Measurements from ENCODE around the gene SLC27A2.

The SLC27A2 gene

DNA sequence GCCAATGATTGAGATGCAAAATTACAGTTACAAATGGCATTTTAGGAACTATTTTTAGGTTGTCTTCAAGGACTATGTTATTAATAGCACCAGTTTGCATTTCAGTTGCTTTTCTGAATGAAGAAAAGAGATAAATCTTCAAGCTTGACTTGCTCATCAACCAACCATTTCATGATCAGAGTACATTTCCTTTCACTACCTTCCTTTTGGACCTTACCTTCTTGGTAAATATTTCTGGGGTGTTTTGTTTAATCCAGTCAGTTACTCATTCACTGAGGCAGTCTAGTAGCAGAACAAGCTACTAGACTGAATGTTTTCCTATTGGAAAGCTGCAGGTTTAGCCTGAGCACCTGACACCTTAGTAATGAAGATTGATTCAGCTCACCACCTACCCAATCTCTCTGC, 8.2 kb downstream of the SLC27A2 start:
- no peak for DNase-seq (ENCODE audit: low read depth in 2 of 2, low spot score in 1 of 2)

DNA sequence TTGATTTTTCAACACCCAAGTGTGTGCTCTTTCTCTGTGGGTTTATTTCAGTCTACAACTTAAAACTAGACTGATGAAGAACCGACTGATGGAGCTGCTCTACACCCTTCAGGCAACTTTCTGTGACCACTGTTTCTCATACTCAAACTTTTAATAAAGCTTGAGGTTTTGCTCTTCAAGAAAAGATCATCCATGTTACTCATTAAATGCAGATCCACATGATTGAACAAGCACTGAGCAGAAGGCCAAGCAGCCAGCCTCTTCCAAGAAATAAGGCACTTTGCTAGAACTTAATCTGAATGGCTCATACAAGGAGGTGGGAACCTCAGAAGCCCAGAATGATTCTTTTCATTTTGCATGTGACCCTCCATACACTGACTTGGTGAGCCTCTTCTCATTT, 8.7 kb downstream of the SLC27A2 start:
- DNase-seq (ENCODE audit: low read depth in 2 of 2, low spot score in 1 of 2) = no peak

DNA sequence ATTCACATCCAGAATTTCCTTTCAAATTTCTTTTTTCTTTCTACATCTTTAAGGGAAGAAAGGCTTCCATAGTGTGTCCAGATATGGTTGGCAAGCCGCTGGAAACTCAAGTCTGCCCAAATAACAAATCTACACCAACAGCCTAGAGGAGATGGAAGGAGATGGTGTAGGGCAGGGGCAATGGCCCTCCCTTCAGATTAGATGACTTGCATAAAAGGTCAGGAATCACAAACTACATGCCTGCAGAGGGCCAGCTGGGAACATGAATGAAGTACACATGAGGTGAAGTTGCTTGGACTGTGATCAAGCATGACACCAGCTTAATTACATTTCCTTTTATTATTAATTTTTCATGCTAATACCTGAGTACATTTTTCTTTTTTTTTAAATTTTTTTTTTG, 10.2 kb downstream of the SLC27A2 start:
- DNase-seq (ENCODE audit: low read depth in 2 of 2, low spot score in 1 of 2) = no peak

DNA sequence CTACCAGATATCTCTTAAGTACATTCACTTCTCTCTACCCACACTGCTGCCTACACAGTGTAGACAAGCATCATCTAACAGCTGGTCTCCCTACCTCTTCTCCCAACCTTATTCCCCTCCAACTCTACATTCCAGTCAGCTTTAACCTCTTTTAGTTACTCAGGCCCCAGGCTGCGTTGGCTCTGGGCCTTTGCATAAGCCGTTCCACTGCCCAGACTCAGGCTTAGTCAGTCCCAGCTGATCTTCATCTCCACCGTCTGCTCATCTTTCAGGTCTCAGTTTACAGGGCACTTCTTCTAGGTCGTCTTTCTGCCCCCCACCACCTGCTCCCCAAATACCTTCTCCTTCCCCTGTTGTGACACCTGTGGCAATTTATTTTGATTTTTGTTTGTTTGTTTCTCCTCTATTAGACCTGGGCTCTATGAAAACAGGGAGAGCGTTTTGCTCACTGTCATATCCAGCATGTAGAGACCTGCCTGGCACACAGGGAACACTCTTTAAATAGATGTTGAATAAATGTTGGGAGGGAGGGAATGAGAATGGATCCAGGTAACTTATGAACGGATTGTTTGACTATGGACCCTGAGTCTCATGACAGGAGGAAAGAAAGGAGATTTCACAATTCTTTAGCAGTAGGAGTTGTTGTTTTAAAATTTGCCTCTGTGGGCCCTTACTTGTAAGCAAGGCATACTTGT, 11.1 kb downstream of the SLC27A2 start:
- DNase-seq (ENCODE audit: low read depth in 2 of 2, low spot score in 1 of 2) = no peak

DNA sequence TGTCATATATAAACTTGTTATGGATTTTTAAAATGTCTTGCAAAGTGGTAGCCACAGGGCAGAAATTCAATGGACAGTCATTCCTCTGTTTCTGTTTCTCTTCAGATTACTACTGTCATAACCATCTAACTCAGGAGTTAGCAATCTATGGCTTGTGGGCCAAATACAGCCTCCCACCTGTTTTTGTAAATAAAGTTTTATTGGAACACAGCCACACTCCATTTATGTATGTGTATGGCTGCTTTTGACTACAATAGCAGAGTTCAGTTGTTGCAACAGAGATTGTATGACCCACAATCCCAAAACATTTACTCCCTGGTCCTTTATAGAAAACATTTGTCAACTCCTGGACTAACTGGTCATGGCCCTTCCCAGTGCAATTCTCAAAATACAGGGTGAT, 20.0 kb downstream of the SLC27A2 start:
- DNase-seq (ENCODE audit: low read depth in 2 of 2, low spot score in 1 of 2) = no peak

DNA sequence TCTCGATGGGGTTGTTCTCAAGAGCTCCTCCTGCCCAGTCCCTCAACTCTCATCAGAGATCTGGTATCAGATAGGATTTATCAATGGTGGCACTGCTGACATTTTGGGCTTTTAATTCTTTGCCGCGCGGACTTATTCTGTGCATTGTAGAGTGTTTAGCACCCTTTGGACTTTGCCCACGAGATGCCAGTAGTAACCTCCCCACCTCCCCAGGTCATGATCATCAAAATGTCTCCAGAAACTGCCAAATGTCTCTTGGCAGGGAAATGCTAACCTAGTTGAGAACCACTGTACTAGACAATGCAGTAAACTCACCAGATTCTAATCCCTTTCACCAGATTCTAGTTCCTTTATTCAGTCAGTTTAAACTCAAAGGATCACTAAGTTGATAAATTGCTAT, 24.0 kb downstream of the SLC27A2 start:
- DNase-seq (ENCODE audit: low read depth in 2 of 2, low spot score in 1 of 2) = no peak

DNA sequence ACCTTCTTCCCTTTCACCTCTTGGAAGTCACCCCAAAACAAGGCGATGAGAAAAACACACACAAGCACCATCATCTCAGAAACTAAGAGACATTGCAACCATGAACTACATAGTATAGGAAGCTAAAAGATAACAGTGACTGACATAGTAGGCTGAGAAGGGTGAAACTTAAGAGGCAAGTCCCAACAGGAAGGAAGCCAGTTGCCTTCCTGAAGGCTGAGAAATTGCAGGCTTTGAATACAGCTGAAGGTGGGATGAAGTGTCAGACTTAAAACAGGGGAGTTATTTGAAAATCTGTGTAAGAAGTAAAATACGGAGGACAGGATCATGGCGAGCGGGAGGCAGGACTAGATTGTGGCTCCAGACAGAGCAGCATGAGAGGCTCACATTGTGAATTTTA, 27.8 kb downstream of the SLC27A2 start:
- no peak for DNase-seq (ENCODE audit: low read depth in 2 of 2, low spot score in 1 of 2)

DNA sequence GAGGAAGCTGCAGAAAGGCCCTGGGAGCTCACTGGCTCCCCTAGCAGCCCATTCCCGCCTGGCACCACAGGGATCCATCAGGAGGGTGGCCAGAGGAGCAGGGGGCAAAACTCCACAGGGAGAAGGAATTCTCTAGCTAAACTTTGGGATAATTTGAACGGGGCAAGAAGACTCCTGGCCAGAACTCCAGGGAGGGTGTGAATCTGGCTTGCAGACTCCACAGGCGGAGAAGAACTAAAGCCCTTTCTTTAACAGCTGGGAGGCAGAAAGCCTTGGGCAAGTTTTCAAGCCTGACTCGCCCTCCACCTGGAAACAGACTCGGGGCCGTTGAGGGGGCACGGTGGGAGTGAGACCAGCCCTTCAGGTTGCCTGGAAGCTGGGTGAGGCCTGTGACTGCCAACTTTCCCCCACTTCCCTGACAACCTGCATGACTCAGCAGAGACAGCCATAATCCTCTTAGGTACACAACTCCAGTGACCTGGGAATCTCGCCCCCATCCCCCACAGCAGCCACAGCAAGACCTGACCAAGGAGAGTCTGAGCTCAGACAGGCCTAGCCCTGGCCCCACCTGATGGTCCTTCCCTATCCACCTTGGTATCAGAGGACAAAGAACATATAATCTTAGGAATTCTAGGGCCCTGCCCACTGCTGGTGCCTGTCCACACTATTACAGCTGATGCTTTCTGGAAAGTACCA, 28.6 kb downstream of the SLC27A2 start:
- no peak for DNase-seq (ENCODE audit: low read depth in 2 of 2, low spot score in 1 of 2)

DNA sequence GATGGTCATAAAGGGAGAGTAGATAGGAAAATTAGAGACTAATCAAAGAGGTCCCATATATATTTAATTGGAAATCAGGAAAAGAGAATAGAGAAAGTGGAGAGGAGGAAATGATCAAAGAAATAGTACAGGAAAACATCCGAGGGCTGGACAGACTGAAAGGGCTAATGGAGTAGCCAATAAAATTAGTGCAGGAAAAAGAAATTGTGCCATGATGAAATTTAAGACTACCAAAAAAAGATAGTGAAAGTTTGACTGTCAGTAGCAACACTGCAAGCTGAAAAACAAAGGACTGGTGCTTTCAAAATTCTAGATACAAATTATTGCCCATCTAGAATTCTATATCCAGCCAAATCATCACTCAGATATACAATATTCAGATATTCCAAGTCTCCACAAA, 36.3 kb downstream of the SLC27A2 start:
- no peak for DNase-seq (ENCODE audit: low read depth in 2 of 2, low spot score in 1 of 2)

DNA sequence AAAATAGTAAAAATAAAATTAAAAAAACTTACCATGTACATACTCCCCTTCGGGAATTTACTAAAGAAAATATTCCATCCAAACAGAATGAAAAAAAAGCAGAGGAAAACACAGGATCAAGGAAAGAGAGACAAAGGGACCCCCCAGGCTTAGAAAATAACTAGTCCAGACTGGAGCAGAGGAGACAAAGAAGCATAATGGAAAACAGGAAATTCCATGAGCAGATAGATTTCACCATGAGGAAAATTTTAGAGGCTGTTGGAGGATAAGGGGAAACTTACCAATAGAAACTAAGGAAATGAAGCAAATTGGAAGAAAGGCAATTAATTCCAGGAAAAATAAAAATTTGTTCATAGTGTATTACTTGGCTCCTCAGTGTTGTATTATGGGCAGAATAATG, 36.7 kb downstream of the SLC27A2 start:
- DNase-seq (ENCODE audit: low read depth in 2 of 2, low spot score in 1 of 2) = no peak

DNA sequence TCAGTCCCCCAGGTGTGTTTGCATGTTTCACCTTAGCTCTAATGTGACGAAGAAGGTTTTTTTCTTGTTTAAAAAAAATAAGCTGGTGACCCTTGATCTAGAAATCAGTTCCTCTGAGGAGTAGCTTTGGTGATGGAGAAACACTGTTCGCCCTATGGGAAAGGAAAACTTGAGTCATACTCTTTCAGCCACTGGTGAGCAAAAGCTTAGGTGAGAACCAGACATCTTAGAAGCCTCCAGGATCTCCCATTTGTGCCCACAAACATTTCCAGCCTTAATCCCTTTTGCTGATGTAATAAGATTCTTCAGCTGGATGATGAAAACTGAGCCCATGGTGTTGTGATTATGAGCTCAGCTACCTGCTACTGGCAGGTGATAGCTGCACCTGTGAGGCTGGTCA, 37.8 kb downstream of the SLC27A2 start:
- DNase-seq (ENCODE audit: low read depth in 2 of 2, low spot score in 1 of 2) = no peak

DNA sequence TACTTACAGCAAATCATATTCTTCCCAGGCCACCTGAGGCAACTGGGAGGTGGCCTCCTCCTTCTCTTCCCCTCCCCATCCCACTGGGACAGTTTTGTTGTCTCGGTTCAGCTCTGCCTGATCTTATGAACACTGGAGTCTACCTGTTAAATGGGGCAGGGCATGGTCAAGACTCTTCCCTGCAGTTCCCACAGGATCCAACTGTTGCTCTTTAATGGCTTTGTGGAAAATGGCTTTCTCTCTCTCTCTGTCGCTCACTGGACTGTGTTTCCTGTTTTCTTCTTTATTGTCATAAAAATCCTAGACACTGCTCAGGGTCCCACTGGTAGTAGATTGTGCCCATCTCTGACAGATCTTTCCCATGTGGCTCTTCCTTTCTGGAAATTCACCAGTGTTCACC, 40.2 kb downstream of the SLC27A2 start:
- no peak for DNase-seq (ENCODE audit: low read depth in 2 of 2, low spot score in 1 of 2)

DNA sequence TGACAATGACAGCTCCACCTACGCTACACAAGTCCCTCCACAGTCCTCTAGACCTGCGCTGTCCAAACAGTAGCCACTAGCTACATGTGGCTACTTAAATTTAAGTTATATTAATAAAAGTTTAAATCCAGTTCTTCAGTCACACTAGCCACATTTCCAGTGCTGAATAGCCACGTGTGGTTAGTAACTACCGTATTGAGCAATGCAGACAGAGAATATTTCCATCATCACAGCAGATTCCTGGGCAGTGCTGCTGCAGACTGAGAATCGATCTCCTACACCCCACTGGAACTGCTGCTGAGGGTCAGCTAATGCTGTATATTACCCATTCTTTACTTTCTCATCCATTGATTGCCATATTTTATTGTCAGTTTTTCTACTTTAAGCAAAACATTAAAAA, 42.6 kb downstream of the SLC27A2 start:
- no peak for DNase-seq (ENCODE audit: low read depth in 2 of 2, low spot score in 1 of 2)

DNA sequence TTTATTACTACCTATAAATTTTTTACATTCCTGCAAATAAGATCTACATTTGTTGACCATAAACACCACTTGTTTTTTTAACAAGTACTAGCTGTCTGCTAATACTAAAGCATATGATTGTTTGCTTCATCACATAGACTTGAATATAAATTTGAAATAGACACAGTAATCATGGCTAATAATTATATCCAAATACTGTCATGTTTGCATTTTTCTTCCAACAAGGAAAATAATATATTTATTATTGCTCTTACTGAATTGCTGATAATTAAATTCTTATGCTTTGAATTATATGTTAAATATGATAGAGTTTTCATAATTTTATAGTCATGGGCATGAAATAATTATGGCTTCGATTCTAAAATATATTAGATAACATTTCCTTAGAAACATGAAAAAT, 43.1 kb downstream of the SLC27A2 start:
- no peak for DNase-seq (ENCODE audit: low read depth in 2 of 2, low spot score in 1 of 2)

DNA sequence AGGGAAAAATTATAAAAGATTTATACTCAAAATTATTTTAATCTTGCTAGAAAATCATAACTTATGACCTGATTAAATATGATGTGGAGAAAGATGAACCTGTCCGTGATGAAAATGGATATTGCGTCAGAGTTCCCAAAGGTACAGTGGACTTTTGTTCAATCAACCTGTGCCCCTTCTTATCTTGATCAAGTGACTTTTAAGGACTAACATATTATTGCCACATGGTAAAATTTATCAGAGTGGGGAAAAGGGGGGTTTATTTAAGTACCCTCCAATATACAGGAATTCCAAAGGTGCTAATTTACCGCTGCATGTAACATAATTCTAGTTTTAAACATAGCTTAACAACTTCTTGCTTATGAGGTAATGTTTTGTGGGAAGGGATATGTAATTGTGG, 43.9 kb downstream of the SLC27A2 start:
- no peak for DNase-seq (ENCODE audit: low read depth in 2 of 2, low spot score in 1 of 2)

DNA sequence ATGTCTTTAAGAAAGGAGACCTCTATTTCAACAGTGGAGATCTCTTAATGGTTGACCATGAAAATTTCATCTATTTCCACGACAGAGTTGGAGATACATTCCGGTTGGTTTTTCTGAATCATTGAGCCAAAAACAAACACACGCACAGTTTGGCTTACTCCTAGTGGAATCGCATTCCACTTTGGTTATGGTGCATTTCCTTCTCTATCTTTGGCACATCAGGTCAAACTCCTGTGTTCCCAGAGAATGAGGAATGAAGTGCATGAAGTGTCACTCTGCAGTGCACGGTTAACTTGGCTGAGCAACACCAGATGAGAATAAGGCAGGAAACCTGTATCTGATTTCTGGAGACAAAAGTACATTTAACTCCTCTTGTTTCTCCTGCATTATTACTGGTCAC, 45.1 kb downstream of the SLC27A2 start:
- no peak for DNase-seq (ENCODE audit: low read depth in 2 of 2, low spot score in 1 of 2)

DNA sequence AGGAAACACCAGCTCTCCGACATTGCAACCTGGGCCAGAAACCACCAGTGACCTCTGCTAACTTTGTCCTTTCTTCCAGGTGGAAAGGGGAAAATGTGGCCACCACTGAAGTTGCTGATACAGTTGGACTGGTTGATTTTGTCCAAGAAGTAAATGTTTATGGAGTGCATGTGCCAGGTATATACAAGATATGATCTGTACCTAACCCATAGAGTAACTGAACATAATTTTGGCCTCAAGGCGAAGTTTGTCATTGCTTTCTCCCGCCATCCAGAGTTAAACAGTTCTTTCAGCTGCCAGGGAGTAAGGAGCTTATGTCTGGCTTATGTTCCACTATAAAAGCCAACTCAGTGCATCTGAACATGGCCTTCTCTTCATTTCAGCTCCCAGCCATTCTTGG, 46.9 kb downstream of the SLC27A2 start:
- DNase-seq (ENCODE audit: low read depth in 2 of 2, low spot score in 1 of 2) = no peak

DNA sequence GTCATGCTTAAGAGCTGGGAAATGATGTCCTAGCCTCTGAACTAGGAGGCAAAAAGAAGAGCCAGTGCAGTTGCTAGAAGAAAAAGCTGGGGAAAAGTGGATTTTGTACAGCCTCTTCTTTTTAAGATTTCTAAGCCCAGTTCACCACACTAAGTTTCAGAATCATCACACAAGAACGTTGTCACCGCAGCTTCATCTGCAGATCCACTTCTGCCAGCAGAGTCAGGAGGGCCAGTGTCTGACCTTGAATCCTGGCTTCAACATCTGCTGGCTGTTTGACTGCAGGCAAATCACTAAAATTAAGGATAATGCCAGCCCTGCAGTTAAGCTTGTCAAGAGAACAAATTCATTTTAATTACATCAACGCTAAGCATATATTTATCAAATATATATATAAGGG, 47.3 kb downstream of the SLC27A2 start:
- DNase-seq (ENCODE audit: low read depth in 2 of 2, low spot score in 1 of 2) = no peak

DNA sequence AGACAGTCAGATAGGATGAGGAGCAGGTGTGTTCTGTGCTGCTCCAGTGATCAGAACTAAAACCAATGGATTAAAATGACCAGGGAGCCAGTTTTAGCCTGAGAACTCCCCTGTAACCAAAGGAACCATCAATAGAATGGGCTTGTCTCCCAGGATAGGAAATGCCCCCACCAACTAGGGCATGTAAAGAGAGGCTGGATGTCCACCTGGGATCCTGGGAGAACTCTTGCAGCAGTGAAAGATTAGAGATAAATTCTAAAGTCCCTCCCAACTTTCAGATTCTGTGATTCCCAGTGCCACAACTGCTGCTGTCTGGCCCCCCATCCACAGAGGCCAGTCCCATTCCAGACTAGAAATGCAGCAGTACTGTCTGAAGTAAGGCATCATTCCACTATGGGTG, 49.8 kb downstream of the SLC27A2 start:
- DNase-seq (ENCODE audit: low read depth in 2 of 2, low spot score in 1 of 2) = no peak

DNA sequence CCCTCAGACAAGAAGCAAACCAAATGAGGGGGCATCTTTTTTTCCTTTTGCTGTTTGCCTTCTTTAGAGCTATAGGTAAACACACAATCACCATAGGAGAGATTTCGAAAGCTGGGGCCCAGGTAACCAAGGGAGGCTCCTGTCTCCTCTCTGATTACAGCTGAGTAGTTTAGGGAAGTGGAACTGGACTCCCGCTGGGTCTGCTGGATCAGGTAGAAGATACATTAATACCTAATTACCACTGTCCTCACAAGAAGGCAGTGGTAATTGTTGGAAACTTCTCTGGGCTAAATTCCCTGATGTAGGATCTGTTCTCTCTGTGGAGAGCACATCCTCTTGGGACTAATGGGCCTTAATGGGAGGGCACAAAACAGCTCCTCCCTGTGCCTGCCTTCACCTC, 50.8 kb downstream of the SLC27A2 start:
- no peak for DNase-seq (ENCODE audit: low read depth in 2 of 2, low spot score in 1 of 2)

DNA sequence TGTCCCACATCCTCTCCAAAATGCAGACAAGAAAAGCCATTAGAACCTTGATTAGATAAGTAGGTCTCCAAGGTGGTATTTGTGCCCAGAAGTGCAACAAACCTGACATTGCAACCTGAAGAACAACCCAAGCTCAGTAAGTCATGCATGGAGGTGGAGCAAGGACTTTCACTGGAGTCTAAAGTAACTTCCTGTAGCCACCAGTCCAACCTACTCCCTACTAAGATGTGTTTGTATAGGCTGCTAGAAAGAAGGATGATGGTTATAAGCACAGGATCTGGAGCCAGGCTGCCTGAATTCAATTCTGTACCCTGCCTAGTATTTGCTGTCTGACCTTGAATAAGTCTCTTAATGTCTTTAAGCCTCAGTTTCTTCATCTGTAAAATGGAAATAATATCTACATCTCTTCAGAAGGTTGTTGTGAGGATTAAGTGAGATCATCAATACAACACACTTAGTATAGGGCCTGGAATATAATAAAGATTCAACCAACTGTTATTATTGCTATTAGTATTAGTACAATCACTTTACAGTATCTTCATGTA, 51.3 kb downstream of the SLC27A2 start:
- no peak for DNase-seq (ENCODE audit: low read depth in 2 of 2, low spot score in 1 of 2)

DNA sequence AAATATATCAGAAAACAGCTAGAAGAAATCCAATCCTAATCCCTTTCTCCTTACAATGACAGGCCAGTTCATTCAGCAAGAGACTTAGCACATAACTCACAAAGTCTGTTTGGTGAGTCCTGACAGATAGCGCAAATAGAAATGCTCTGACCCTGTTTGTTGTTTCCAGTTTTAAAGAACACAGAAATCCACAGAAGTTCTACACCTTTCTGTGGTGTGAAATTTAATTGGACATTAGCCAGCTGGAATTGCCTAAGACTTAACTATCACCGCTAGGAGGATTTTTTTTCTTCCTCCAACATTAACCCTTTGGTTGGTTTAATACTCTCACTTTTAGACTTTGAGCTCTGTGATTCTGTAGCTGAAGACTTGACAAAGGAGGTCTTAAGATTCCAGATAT, 52.8 kb downstream of the SLC27A2 start:
- DNase-seq (ENCODE audit: low read depth in 2 of 2, low spot score in 1 of 2) = no peak

DNA sequence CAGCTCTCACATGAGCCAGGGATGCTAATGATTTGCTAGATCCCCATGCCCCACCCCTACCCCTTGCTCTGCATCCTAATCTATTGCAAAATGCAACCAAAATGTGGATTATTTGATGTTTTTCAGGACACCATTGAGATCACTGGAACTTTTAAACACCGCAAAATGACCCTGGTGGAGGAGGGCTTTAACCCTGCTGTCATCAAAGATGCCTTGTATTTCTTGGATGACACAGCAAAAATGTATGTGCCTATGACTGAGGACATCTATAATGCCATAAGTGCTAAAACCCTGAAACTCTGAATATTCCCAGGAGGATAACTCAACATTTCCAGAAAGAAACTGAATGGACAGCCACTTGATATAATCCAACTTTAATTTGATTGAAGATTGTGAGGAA, 53.8 kb downstream of the SLC27A2 start:
- DNase-seq (ENCODE audit: low read depth in 2 of 2, low spot score in 1 of 2) = no peak

All from stimulated activated CD8-positive, alpha-beta memory T cell treated with anti-CD3 and anti-CD28 coated beads, Interleukin-4, amount 100 ng/mL, for 4 hours (primary cell).